GM21360 (cell line): ENCODE data around the gene IDI1.

ENCODE experiments used
- ATAC-seq: cut with Tn5 transposase; IDR thresholded peaks from one replicate; pipeline ENCODE4 v1.9.1; 2021; ENCODE audit warnings: mild to moderate bottlenecking, moderate library complexity; ENCODE audit not compliant: unreplicated experiment

IDI1 gene

DNA sequence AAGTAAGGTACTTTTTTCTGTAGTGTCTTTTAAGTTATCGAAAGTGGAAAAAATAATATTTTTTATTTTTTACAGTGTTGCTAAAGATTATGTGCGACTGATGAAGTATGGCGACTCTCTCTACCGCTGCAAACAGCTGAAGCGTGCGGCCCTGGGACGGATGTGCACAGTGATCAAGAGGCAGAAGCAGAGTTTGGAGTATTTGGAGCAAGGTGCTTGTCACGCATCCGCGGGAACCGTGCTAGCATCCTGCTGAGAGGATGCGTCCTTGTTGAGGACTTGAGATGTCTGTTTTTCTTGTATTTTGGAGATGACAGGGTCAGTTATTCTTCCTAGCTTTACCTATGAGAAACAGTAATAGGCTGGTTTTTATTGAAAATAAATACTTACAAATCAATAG is 52.9 kb downstream of the IDI1 start:
- ATAC-seq = no peak

DNA sequence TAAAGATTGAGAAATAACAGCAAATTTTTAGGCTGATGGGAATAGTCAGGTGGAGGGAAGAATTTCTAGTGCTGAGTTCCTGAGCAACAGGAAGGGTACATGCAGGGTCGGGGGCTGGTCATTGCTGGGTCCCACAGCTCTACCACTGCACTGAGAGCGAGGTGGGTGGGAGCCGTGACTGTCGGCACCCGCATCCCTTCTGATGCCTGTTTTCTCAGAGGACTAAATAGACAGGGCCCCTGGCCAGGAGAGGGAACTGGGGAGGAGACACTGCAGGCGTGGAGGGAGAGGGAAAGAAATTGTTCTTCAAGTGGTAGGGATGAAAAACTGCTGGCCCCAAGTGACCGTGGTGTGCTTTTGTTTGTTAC is 53.4 kb downstream of the IDI1 start:
- no peak for ATAC-seq

DNA sequence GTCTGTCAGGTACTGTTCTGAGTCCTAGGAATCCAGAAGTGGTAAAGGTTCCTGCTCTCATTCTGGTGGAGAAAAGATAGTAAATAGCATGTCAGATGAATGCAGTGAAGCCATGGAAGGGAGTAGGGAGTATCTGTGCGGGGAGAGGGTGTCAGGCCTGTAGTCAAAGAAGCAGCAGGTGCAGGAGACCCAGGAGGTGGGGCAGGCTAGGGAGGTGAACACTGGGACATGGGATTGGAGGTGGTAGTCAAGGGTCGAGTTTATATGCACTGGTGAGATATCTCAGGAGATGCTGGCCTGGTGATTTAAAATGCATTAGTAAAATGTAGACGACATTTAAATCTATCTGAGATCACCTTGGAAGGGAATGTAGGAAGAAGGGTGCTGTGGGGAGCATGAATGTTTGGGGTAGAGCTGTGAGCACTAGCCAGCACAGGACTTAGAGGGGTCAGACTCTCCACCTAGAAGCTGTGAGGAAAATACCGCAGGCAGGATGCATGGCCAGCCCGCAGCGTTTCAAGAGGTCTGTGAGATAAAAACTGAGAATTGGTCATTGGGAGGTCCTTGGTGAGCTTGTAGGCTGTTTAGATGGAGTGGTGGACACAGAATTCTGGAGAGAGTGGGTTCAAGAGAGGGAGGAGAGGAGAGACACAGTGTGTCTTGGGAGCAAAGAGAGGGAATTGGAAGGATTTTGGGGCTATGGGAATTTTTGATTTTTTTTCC is 53.9 kb downstream of the IDI1 start:
- ATAC-seq = no peak

DNA sequence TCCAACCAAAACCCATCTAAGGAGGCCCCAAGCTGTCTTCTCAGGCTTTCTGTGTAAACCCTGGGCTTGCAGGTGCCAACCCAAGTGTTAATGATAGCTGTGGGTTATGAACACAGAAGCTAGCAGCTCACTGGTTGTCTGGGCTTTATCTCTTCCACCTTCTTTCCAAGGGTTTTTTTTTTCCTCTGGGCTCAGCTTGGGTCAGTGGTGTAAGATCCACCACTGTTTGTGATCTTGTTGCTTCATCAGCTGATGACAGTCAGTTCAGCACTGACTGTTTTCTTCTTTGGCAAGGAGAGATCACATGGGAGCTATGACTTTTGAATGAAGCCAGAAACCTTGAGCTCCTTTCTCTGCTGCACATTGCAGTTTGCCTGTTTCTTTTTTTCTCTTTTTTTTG is 56.0 kb downstream of the IDI1 start:
- ATAC-seq = no peak

GRCh38 chr10:992467-992866 is 56.5 kb downstream of the IDI1 start:
- no peak for ATAC-seq

GRCh38 chr10:990808-991207 is 58.1 kb downstream of the IDI1 start:
- ATAC-seq = no peak
